Osteocyte (in vitro differentiated cells): Measurements from ENCODE around the gene SERPING1. TPM values are rescaled to one million over a fixed set of nuclear protein-coding genes. Genes with fewer than 3 reads are reported as not detected.

Experiments
- DNase-seq: peaks from one replicate; pipeline ENCODE4 v3.0.0; 2021; ENCODE audit warnings: mixed read lengths; ENCODE audit not compliant: unreplicated experiment; ENCODE audit errors: extremely low spot score
- H3K27ac Mint-ChIP-seq: one replicate; pipeline ENCODE4 v1.8.0; 2021; ENCODE audit warnings: mild to moderate bottlenecking, mixed read lengths; ENCODE audit not compliant: unreplicated experiment
- H3K27me3 Mint-ChIP-seq: one replicate; pipeline ENCODE4 v1.8.0; 2021; ENCODE audit warnings: mixed read lengths; ENCODE audit not compliant: unreplicated experiment
- H3K36me3 Mint-ChIP-seq: one replicate; pipeline ENCODE4 v1.8.0; 2021; ENCODE audit warnings: mixed read lengths; ENCODE audit not compliant: unreplicated experiment
- H3K4me1 Mint-ChIP-seq: one replicate; pipeline ENCODE4 v1.8.0; 2021; ENCODE audit warnings: mixed read lengths; ENCODE audit not compliant: unreplicated experiment
- H3K4me3 Mint-ChIP-seq: one replicate; pipeline ENCODE4 v1.8.0; 2021; ENCODE audit warnings: mild to moderate bottlenecking, moderate library complexity, mixed read lengths; ENCODE audit not compliant: unreplicated experiment
- H3K9me3 Mint-ChIP-seq: one replicate; pipeline ENCODE4 v1.8.0; 2021; ENCODE audit warnings: mixed read lengths; ENCODE audit not compliant: unreplicated experiment
- total RNA-seq: library from RNA; stranded (reverse); gene quantifications from 2 replicates; pipeline ENCODE4 v1.2.1, GENCODE V29; 2021
- TF ChIP-seq, protein P1 (sequence below): fragments of 200-600 bp; sonication (generic); IDR thresholded peaks from 2 replicates; pipeline ENCODE4 v1.5.0; 2021; ENCODE audit warnings: antibody characterized with exemption, mild to moderate bottlenecking, moderate library complexity

Gene SERPING1
- total RNA-seq, 1 donor from 2014 or later: 21.9 TPM

DNA sequence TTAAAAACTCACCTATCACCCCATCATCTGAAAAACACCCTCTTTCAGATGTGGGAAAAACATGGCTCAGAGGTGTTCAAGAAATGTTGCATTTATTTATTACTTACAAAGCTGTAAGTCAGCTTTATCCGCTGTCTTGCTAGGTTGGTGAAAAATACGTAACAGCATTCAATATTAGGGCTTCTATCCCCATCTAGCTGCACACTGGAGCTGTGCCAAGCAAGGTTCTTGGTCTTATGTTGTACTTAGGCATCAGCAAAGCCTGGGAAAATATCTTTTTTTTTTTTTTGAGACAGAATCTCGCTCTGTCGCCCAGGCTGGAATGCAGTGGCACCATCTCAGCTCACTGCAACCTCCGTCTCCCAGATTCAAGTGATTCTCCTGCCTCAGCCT is 7.5 kb downstream of the SERPING1 start:
- H3K27ac Mint-ChIP-seq: no peak overlapping the region
- H3K9me3 Mint-ChIP-seq: no peaks in the 10 kb centered on the region
- TF ChIP-seq, protein P1, sequence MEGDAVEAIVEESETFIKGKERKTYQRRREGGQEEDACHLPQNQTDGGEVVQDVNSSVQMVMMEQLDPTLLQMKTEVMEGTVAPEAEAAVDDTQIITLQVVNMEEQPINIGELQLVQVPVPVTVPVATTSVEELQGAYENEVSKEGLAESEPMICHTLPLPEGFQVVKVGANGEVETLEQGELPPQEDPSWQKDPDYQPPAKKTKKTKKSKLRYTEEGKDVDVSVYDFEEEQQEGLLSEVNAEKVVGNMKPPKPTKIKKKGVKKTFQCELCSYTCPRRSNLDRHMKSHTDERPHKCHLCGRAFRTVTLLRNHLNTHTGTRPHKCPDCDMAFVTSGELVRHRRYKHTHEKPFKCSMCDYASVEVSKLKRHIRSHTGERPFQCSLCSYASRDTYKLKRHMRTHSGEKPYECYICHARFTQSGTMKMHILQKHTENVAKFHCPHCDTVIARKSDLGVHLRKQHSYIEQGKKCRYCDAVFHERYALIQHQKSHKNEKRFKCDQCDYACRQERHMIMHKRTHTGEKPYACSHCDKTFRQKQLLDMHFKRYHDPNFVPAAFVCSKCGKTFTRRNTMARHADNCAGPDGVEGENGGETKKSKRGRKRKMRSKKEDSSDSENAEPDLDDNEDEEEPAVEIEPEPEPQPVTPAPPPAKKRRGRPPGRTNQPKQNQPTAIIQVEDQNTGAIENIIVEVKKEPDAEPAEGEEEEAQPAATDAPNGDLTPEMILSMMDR: no peak
- no peaks in the 10 kb centered on the region for H3K36me3 Mint-ChIP-seq
- no peak for DNase-seq
- no peak overlapping the region for H3K4me3 Mint-ChIP-seq
- peaks cover 5% of the 10 kb centered on the region for H3K4me1 Mint-ChIP-seq
- peaks cover 36% of the 10 kb centered on the region for H3K27me3 Mint-ChIP-seq

DNA sequence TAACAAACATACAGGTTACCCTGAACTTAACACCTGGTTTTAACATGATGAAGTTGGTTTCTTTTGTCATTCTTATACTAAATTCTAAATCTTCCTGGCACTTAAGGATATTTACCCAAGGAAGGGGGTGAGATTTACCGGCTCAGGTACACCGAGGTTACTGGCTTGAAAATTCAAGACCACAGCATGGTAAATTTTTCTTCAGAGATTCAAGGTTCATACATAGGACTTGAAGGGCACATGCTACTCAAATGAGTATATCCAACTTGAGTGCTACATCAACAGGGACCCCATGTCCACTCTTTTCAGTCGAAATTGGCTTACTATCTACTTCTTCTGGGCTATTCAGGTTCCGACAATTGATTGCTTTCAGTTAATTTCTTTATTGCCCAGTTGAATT is 12.7 kb downstream of the SERPING1 start:
- H3K4me1 Mint-ChIP-seq: no peaks in the 10 kb centered on the region
- no peaks in the 10 kb centered on the region for H3K9me3 Mint-ChIP-seq
- peaks cover 57% of the 10 kb centered on the region for H3K27me3 Mint-ChIP-seq
- TF ChIP-seq, protein P1: no peak
- no peak overlapping the region for H3K4me3 Mint-ChIP-seq
- no peak overlapping the region for H3K27ac Mint-ChIP-seq
- DNase-seq: no peak
- no peaks in the 10 kb centered on the region for H3K36me3 Mint-ChIP-seq

DNA sequence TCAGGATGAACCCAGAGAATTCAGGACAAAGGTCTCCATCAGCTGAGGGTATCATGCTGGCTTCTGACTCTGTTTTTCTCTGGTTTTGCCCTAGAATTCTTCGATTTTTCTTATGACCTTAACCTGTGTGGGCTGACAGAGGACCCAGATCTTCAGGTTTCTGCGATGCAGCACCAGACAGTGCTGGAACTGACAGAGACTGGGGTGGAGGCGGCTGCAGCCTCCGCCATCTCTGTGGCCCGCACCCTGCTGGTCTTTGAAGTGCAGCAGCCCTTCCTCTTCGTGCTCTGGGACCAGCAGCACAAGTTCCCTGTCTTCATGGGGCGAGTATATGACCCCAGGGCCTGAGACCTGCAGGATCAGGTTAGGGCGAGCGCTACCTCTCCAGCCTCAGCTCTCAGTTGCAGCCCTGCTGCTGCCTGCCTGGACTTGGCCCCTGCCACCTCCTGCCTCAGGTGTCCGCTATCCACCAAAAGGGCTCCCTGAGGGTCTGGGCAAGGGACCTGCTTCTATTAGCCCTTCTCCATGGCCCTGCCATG is 16.8 kb downstream of the SERPING1 start:
- H3K27ac Mint-ChIP-seq: no peak overlapping the region
- no peaks in the 10 kb centered on the region for H3K9me3 Mint-ChIP-seq
- H3K4me3 Mint-ChIP-seq: no peak overlapping the region
- no peak for DNase-seq
- no peaks in the 10 kb centered on the region for H3K4me1 Mint-ChIP-seq
- peaks cover 42% of the 10 kb centered on the region for H3K27me3 Mint-ChIP-seq
- TF ChIP-seq, protein P1: no peak
- H3K36me3 Mint-ChIP-seq: no peaks in the 10 kb centered on the region

DNA sequence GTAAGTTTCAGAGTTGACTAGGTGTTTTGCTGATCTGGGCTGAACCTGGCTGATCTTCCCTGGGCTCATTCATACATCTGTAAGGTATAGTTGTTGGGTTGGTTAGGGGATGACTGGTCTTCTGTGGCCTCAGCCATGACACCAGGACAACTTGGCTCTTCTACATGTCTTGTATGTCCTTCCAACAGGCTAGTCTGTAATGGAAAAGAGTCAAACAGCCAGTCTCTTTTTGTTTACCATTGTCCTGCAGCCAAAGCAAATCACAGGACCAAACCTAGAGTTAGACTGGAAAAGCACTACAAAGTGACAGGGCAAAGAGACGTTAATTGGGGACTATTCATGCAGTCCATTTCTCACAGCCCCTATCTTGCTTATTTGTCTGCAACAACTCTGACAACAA is 17.8 kb downstream of the SERPING1 start:
- Mint-ChIP-seq H3K36me3 (no peaks in the 10 kb centered on the region), H3K9me3 (peaks cover under 1% of the 10 kb centered on the region), H3K27ac (no peak overlapping the region), H3K4me1 (no peaks in the 10 kb centered on the region), H3K27me3 (peaks cover 35% of the 10 kb centered on the region), H3K4me3 (no peak overlapping the region)
- no peak for DNase-seq
- TF ChIP-seq, protein P1: no peak

DNA sequence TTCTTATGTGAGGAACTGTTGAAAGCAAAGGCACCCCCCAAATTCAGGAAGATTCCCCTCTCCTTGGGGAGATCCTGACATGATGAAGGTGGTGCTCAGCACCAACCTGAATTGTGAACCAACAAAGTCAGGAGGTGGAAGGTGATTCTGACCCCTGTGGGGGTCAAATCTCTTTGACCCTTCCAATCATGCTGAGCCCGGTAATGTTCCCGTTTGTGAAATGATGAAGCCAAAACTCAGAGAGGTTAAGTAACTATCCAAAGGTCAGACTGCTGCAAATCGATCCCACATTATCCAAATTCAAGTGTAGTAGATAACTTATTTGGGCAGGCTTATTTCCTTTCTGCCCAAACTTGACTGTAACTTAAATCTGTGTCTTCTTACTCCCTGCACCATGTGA is 19.1 kb downstream of the SERPING1 start:
- TF ChIP-seq, protein P1: no peak
- H3K36me3 Mint-ChIP-seq: no peaks in the 10 kb centered on the region
- no peak for DNase-seq
- H3K27ac Mint-ChIP-seq: no peak overlapping the region
- peaks cover 27% of the 10 kb centered on the region for H3K27me3 Mint-ChIP-seq
- H3K4me1 Mint-ChIP-seq: no peaks in the 10 kb centered on the region
- peaks cover 4% of the 10 kb centered on the region for H3K9me3 Mint-ChIP-seq
- H3K4me3 Mint-ChIP-seq: no peak overlapping the region
